Thyroid gland (tissue), 4 donors: Measurements from ENCODE around the gene PARP16. TPM values are rescaled to one million over a fixed set of nuclear protein-coding genes. Genes with fewer than 3 reads are reported as not detected.

Experiments used
- DNase-seq, 2 donors: peaks; one replicate each; pipeline ENCODE4 v3.0.0-alpha.2; 2019
- H3K27ac ChIP-seq, 3 donors: fragments of 200-600 bp; sonication (generic); 1 replicate in 2 of 3; 2 replicates in 1 of 3; pipeline ENCODE4 v1.5.1; 2016 to 2019; ENCODE audit warnings: mild to moderate bottlenecking in 1 of 3, moderate library complexity in 1 of 3
- H3K27me3 ChIP-seq: fragments of 200-600 bp; sonication (generic); one replicate; pipeline ENCODE4 v1.5.1; 2019
- H3K36me3 ChIP-seq, 2 donors: fragments of 200-600 bp; sonication (generic); one replicate each; pipeline ENCODE4 v1.5.1; 2016 to 2019
- H3K4me1 ChIP-seq, 2 donors: fragments of 200-600 bp; sonication (generic); one replicate each; pipeline ENCODE4 v1.5.1; 2017 to 2019
- H3K4me3 ChIP-seq, 3 donors: fragments of 200-600 bp; sonication (generic); replicated peaks in 1 of 3; 1 replicate in 2 of 3; 2 replicates in 1 of 3; pipeline ENCODE4 v1.5.1; 2016; ENCODE audit warnings: mild to moderate bottlenecking in 1 of 3
- H3K9me3 ChIP-seq: fragments of 200-600 bp; sonication (generic); one replicate; pipeline ENCODE4 v1.5.1; 2017
- POLR2A ChIP-seq, 2 donors: fragments of 450-650 bp; IDR thresholded peaks; one replicate each; pipeline ENCODE4 v1.6.1; 2017; ENCODE audit warnings: antibody characterized with exemption in 2 of 2, mild to moderate bottlenecking in 2 of 2, moderate library complexity in 1 of 2
- WGBS, 2 donors: methylation state at CpG; one replicate each; pipeline ENCODE4 v1.1.5; 2017; 5-methylcytosine and 5-hydroxymethylcytosine counted together
- intact Hi-C: fragments of 100-400 bp; cut with DNase I; formaldehyde crosslinking; loops from one replicate; pipeline ENCODE4 v1.15.1; 2023
- small RNA-seq: library from RNA; depleted of rRNA; stranded (forward); fragments of <200 nt; gene quantifications from one replicate; pipeline ENCODE3, GENCODE V24; 2016
- total RNA-seq, 4 donors: library from RNA; depleted of rRNA; stranded (reverse); fragments of >200 nt; gene quantifications; one replicate each; pipeline ENCODE4 v1.2.3, GENCODE V29; 2016
- TF ChIP-seq, protein P1 (sequence below), 6 experiments: fragments of 200-600 bp in 3 of 6; fragments of 450-650 bp in 3 of 6; sonication (generic) in 3 of 6; IDR thresholded peaks; one replicate each; pipeline ENCODE4 v1.5.1; 2016 to 2019; ENCODE audit warnings: antibody characterized with exemption in 6 of 6, mild to moderate bottlenecking in 2 of 6, inconsistent platforms in 1 of 6, moderate library complexity in 1 of 6

The PARP16 gene
- total RNA-seq, 4 donors from 2014 or later: 11.3 to 15.5 (median 13.2) TPM

DNA sequence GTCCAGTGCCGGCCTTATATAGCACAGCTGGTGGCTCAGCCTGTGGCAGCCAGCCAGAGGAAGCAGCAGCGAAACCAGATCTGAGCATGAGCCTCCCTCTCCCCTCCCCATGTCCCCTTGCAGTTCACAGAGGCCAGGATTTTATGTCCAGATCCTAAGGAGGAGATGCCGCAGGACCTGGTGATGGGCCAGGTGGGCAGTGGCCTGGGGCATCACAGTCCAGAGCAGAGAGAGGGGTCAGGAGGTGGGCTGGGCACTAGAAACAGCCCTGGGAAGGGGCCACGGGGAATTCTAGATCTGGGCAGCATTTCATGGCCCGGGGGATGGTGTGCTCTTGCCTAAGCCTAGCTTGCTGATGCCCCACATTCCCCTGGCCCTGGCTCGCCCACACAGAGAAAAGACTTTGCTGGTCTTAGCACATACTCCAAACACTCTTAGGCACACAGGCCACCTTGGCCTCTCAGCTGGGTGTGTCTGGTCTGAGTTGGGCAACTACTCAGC, 75.2 kb downstream of the PARP16 start:
- no peaks in the 10 kb centered on the region for H3K9me3 ChIP-seq
- peak; percentile 52 to 56 for DNase-seq
- 37 to 47% methylated on average over 4 of the region's 6 CpGs for WGBS, 2 donors
- TF ChIP-seq POLR2A (IDR thresholded peaks at IDR 0.05): no peak
- TF ChIP-seq, protein P1, sequence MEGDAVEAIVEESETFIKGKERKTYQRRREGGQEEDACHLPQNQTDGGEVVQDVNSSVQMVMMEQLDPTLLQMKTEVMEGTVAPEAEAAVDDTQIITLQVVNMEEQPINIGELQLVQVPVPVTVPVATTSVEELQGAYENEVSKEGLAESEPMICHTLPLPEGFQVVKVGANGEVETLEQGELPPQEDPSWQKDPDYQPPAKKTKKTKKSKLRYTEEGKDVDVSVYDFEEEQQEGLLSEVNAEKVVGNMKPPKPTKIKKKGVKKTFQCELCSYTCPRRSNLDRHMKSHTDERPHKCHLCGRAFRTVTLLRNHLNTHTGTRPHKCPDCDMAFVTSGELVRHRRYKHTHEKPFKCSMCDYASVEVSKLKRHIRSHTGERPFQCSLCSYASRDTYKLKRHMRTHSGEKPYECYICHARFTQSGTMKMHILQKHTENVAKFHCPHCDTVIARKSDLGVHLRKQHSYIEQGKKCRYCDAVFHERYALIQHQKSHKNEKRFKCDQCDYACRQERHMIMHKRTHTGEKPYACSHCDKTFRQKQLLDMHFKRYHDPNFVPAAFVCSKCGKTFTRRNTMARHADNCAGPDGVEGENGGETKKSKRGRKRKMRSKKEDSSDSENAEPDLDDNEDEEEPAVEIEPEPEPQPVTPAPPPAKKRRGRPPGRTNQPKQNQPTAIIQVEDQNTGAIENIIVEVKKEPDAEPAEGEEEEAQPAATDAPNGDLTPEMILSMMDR (IDR thresholded peaks at IDR 0.05): no peak
- no peak overlapping the region for H3K4me3 ChIP-seq
- no peaks in the 10 kb centered on the region for H3K27me3 ChIP-seq
- no peaks in the 10 kb centered on the region for H3K36me3 ChIP-seq
- H3K4me1 ChIP-seq: peaks cover 26 to 39% of the 10 kb centered on the region in 2 donors
- intact Hi-C loops: no loop called here
- H3K27ac ChIP-seq: peak overlapping the region in 1 of 3 donors; percentile 3

DNA sequence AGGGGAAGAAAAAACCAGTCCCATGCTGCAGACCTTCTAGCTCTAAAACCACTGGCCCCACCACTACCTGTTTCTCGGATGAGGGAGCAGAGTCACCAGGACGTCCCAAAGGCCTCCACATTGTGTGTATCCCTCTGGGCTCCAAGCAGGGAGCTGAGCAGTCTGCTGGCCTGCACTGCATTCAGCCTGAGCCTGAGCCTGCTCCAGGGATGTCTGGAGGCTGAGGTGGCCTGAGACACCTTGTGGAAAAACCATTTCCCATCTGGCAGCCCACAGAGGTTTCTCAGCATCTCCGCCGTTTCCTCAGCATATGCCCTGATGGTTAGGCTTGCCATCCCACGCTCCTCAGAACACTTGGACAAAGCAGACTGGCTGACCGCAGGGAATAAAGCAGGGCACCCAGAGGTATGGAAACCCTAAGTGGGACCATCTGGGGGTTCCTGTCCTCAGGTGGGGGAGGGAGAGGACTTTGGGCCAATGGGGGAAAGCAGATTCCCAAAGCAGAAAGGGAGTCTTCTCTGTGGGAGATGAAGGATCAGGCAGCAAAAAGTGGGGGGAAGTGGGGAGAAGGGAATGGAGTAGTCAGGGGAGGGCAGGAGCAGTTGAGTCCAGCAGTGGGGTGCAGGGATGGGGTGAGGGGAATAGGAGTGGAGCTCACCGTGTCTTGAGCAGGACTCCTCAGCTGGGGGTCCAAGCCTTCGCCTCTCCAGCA, 75.8 kb downstream of the PARP16 start, which contains the start of gene CILP:
CILP (minus strand) TSS at position 704 of the 712 bp plus-strand sequence. CDS start 1,718 bp downstream, outside the sequence.
- no peak for DNase-seq
- no peak within 1 kb of the TSS for H3K4me3 ChIP-seq
- no peaks in the 10 kb centered on the region for H3K27me3 ChIP-seq
- WGBS, 2 donors: 67 to 69% methylated on average over 6 to 8 of the region's 8 CpGs
- H3K27ac ChIP-seq: peak within 1 kb of the TSS in 2 of 3 donors; percentile 50 to 58
- intact Hi-C loops: no loop called here
- no peaks in the 10 kb centered on the region for H3K9me3 ChIP-seq
- H3K4me1 ChIP-seq: peaks cover 26 to 39% of the 10 kb centered on the region in 2 donors
- TF ChIP-seq, protein P1 (IDR thresholded peaks at IDR 0.05): no peak
- no peak for TF ChIP-seq POLR2A (IDR thresholded peaks at IDR 0.05)
- H3K36me3 ChIP-seq: no peaks in the 10 kb centered on the region

DNA sequence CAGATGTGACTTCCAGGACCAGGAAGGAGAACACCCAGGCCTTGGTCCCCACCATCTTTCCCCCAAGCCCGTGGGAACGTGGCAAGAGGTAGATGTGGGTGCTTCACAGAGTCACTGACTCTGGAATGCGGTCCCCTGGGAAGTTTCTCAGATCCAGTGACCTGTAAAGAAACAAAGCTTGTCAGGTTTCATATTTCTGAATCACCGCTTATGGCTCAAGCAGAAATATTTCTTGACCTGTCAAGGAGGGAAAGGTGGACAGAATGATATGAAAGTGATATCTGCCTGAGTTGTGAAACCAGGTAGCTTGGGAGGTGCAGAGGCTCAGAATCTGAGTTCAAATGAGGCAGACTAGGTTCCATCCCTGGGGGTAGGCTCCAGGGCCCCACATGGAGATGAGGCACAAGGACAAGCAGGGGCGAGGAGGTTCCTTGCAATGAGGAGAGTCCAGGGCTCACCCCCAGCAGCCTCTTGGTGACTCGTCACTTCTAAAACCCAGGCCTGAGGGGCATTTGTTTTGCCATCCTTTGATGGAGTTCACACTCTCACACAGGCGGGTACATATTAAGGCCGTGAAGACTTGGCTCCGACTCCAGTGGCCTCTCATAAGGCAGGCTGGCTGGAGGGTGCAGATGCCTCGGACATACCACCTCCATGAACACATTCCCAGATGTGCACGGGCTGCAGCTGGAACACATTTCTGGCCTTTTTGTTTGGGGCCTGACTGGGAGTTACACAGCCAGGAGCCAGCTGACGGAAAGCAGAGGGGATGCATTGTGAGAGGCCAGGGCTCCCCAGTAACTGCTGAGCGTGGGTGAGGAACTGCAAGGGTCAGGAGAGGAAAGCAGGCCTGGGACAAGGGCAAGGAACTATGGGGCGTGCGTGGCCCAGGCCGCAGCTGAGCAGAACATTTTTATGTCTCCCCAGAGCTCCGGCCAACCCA, 76.7 kb downstream of the PARP16 start:
- no peak for TF ChIP-seq POLR2A (IDR thresholded peaks at IDR 0.05)
- TF ChIP-seq, protein P1 (IDR thresholded peaks at IDR 0.05): no peak
- no peaks in the 10 kb centered on the region for H3K27me3 ChIP-seq
- peak overlapping the region; percentile 50 to 58 (median 53) for H3K27ac ChIP-seq
- no peaks in the 10 kb centered on the region for H3K36me3 ChIP-seq
- intact Hi-C loops: no loop called here
- WGBS, 2 donors: 70 to 72% methylated on average over 17 of the region's 17 CpGs
- no peak overlapping the region for H3K4me3 ChIP-seq
- peak; percentile 37 to 49 for DNase-seq
- no peaks in the 10 kb centered on the region for H3K9me3 ChIP-seq
- H3K4me1 ChIP-seq: peaks cover 26 to 39% of the 10 kb centered on the region in 2 donors

DNA sequence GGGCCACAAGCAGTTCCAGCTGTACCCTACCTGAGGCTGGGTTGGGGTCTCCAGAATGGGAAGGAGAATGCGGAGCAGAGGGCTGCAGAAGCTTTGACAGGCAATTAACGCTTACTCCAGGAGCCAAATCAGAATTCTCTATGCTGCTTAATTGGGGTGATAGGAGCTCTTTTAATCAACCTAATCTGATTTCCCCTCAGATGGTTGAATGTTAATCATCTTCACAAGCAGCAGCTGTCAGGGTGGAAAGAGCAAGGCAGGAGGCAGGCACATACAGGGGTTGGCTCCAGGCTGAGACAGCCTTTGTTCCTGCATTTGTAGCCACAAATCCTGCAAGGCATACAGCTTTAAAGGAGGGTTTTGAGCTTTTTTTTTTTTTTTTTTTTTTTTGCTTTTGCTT, 78.0 kb downstream of the PARP16 start:
- no peaks in the 10 kb centered on the region for H3K36me3 ChIP-seq
- no peak overlapping the region for H3K27ac ChIP-seq
- no peak for TF ChIP-seq POLR2A (IDR thresholded peaks at IDR 0.05)
- TF ChIP-seq, protein P1 (IDR thresholded peaks at IDR 0.05): no peak
- peaks cover 26 to 39% of the 10 kb centered on the region in 2 donors for H3K4me1 ChIP-seq
- 100% methylated on average over 2 of the region's 2 CpGs for WGBS, 2 donors
- H3K4me3 ChIP-seq: no peak overlapping the region
- H3K27me3 ChIP-seq: no peaks in the 10 kb centered on the region
- H3K9me3 ChIP-seq: no peaks in the 10 kb centered on the region
- no peak for DNase-seq
- intact Hi-C loops: no loop called here

Small RNA genes within 50 kb of the gene (small RNA-seq; reads per million reads assigned to genes)
- not detected for gene AC068213.1
- 20,231 reads per million, percentile 100 among the genes with 10 or more reads in this experiment for gene RNU5A-1
- gene RNU5B-1: 3,639 reads per million, percentile 99 among the genes with 10 or more reads in this experiment
- gene RNU6-686P: not detected
- not detected for gene SNORA24B

Other genes with a start within 250 kb of the PARP16 start
- gene SLC51B, start 241.5 kb downstream of the PARP16 start, total RNA-seq: not detected
- gene RASL12, start 218.9 kb downstream of the PARP16 start, total RNA-seq: 10 to 100 TPM in 1 of 4 donors, 1 to 10 TPM in 3; 5.1 to 12.5 (median 7.7) TPM
- not detected for gene KBTBD13, start 210.1 kb downstream of the PARP16 start, total RNA-seq
- 10 to 100 TPM in 1 of 4 donors, 1 to 10 TPM in 3; 8.1 to 12.6 (median 8.8) TPM for gene UBAP1L, start 171.7 kb downstream of the PARP16 start, total RNA-seq
- gene PDCD7, start 153.1 kb downstream of the PARP16 start, total RNA-seq: 10 to 100 TPM; 27.5 to 43.4 (median 32.9) TPM
- gene CLPX, start 101.5 kb downstream of the PARP16 start, total RNA-seq: 10 to 100 TPM; 37.9 to 57.5 (median 46.4) TPM
- 10 to 100 TPM in 1 of 4 donors, 1 to 10 TPM in 3; 2.1 to 17.6 (median 5.0) TPM for gene CILP, start 75.4 kb downstream of the PARP16 start, total RNA-seq
- not detected for gene RNU5A-1, start 9.2 kb upstream of the PARP16 start, total RNA-seq
- not detected for gene RNU5B-1, start 17.8 kb upstream of the PARP16 start, total RNA-seq
- gene IGDCC3, start 91.1 kb upstream of the PARP16 start, total RNA-seq: 1 to 10 TPM in 1 of 4 donors, under 1 TPM in 3; 0.22 to 1.5 (median 0.61) TPM
- 10 to 100 TPM in 3 of 4 donors, 1 to 10 TPM in 1; 4.6 to 15.9 (median 10.6) TPM for gene IGDCC4, start 136.1 kb upstream of the PARP16 start, total RNA-seq
- 10 to 100 TPM; 44.8 to 53.5 (median 52.3) TPM for gene DPP8, start 230.8 kb upstream of the PARP16 start, total RNA-seq
- 100 to 1,000 TPM; 103 to 172 (median 128) TPM for gene HACD3, start 243.6 kb upstream of the PARP16 start, total RNA-seq